ENCODE results near the gene RPTOR.

The RPTOR gene

DNA sequence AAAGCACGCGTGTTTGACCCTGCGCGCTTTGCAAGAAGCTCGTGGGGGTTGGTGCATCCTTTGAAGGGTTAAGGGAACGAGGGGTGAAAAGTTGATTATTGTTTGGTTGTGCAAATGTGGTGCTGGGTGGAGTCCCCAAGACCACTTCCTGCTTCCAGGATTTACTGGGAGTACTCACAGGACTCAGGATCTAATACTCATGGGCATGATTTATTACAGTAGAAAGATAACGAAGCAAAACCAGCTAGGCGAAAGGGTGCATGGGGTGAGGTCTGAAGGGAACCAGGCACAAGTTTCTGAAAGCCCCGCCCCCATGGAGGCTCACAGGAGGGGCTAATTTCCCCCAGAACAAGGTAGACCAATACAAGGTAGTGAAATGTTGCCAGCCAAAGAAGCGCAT is 58.8 kb downstream of the RPTOR start:
- CTCF ChIA-PET: interaction anchor here (1.1 kb wide), 2 partner anchors 46 to 48 kb away, joined by 4 to 7 read pairs; no protein-coding TSS in a partner anchor
- H3K9me3 ChIP-seq (ENCODE audit: control insufficient read depth, insufficient read depth, low read depth, low read length): no peaks in the 10 kb centered on the region

DNA sequence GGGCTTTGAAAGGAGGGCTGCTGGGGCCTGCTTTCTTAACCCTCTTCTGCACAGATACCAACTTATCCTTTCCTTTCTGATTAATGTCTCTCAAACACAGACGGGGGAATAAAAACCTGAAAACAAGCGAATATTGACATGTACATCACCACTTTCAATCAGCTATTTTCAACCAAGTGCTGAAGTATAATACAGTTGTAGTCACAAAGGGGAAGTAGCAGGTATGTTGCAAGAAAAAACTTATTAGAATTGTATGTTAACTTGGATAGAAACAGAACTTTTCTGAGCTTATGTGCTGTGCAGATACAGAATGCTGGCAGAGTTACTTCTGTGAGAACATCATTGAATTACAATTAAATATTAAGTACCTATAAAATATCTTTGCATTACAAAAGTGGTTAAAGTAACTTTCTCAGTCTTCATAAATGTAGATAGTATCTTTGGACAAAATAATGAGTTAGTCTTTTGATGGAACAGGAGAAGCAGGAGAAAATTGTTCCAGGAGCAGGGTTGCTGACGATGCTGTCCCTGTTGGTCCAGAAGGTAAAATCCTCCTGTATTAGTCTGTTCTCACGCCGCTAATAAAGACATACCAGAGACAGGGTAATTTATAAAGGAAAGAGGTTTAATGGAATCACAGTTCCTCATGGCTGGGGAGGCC is 59.5 kb downstream of the RPTOR start:
- Histone ChIP-seq H3K4me1 (ENCODE audit: control insufficient read depth, insufficient read depth, low read length) (peaks cover 22% of the 10 kb centered on the region), H3K9me3 (ENCODE audit: control insufficient read depth, insufficient read depth, low read depth, low read length) (no peaks in the 10 kb centered on the region), H3K4me3 (ENCODE audit: low read depth, low read length) (no peak overlapping the region), H3K27ac (ENCODE audit: extremely low read depth, low read depth, low read length) (no peak overlapping the region), H3K36me3 (ENCODE audit: control insufficient read depth in 2 of 2, insufficient read depth in 1 of 2, low read length in 2 of 2) (no peaks in the 10 kb centered on the region)
- ChIA-PET CTCF (interaction anchor here (0.6 to 1.1 kb wide), 4 partner anchors 46 to 989 kb away, joined by 3 to 7 read pairs (median 4); no protein-coding TSS in a partner anchor), POLR2A (interaction anchor here (0.6 kb wide), 1 partner anchor 385 kb away, joined by 3 read pairs; no protein-coding TSS in a partner anchor)
- TF ChIP-seq ZNF707 (tag by site-specific recombination; IDR thresholded peaks at IDR 0.05): peak; percentile 91
- no peak for TF ChIP-seq ZNF169 (tag by site-specific recombination; IDR thresholded peaks at IDR 0.05)

More for the DNA sequence above, 58.8 kb downstream of the RPTOR start:
- TF ChIP-seq, protein P1, sequence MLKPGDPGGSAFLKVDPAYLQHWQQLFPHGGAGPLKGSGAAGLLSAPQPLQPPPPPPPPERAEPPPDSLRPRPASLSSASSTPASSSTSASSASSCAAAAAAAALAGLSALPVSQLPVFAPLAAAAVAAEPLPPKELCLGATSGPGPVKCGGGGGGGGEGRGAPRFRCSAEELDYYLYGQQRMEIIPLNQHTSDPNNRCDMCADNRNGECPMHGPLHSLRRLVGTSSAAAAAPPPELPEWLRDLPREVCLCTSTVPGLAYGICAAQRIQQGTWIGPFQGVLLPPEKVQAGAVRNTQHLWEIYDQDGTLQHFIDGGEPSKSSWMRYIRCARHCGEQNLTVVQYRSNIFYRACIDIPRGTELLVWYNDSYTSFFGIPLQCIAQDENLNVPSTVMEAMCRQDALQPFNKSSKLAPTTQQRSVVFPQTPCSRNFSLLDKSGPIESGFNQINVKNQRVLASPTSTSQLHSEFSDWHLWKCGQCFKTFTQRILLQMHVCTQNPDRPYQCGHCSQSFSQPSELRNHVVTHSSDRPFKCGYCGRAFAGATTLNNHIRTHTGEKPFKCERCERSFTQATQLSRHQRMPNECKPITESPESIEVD (tag by site-specific recombination; IDR thresholded peaks at IDR 0.05): no peak
- TF ChIP-seq, protein P2, sequence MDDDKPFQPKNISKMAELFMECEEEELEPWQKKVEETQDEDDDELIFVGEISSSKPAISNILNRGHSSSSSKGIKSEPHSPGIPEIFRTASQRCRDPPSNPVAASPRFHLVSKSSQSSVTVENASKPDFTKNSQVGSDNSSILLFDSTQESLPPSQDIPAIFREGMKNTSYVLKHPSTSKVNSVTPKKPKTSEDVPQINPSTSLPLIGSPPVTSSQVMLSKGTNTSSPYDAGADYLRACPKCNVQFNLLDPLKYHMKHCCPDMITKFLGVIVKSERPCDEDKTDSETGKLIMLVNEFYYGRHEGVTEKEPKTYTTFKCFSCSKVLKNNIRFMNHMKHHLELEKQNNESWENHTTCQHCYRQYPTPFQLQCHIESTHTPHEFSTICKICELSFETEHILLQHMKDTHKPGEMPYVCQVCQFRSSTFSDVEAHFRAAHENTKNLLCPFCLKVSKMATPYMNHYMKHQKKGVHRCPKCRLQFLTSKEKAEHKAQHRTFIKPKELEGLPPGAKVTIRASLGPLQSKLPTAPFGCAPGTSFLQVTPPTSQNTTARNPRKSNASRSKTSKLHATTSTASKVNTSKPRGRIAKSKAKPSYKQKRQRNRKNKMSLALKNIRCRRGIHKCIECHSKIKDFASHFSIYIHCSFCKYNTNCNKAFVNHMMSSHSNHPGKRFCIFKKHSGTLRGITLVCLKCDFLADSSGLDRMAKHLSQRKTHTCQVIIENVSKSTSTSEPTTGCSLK (tag by site-specific recombination; IDR thresholded peaks at IDR 0.05): no peak
- TF ChIP-seq ZNF416 (tag by site-specific recombination; IDR thresholded peaks at IDR 0.05) (no peak), SP3 (tag by site-specific recombination; IDR thresholded peaks at IDR 0.05) (no peak), ZNF138 (tag by site-specific recombination; IDR thresholded peaks at IDR 0.05; ENCODE audit: borderline replicate concordance) (no peak), ZNF677 (tag by site-specific recombination; IDR thresholded peaks at IDR 0.05) (no peak), ZNF548 (tag by site-specific recombination; IDR thresholded peaks at IDR 0.05) (no peak), ZNF777 (tag by site-specific recombination; IDR thresholded peaks at IDR 0.05; ENCODE audit: borderline replicate concordance) (no peak), ZFP37 (tag by site-specific recombination; IDR thresholded peaks at IDR 0.05) (no peak), ZNF701 (tag by site-specific recombination; IDR thresholded peaks at IDR 0.05) (no peak), ZNF544 (tag by site-specific recombination; IDR thresholded peaks at IDR 0.05) (no peak), ZNF202 (tag by site-specific recombination; IDR thresholded peaks at IDR 0.05; ENCODE audit: borderline replicate concordance) (no peak), ZSCAN30 (tag by site-specific recombination; IDR thresholded peaks at IDR 0.05) (no peak), SALL2 (tag by site-specific recombination; IDR thresholded peaks at IDR 0.05; ENCODE audit: borderline replicate concordance) (no peak)
- TF ChIP-seq, protein P3, sequence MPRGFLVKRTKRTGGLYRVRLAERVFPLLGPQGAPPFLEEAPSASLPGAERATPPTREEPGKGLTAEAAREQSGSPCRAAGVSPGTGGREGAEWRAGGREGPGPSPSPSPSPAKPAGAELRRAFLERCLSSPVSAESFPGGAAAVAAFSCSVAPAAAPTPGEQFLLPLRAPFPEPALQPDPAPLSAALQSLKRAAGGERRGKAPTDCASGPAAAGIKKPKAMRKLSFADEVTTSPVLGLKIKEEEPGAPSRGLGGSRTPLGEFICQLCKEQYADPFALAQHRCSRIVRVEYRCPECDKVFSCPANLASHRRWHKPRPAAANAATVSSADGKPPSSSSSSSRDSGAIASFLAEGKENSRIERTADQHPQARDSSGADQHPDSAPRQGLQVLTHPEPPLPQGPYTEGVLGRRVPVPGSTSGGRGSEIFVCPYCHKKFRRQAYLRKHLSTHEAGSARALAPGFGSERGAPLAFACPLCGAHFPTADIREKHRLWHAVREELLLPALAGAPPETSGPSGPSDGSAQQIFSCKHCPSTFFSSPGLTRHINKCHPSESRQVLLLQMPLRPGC (tag by site-specific recombination; IDR thresholded peaks at IDR 0.05): no peak
- TF ChIP-seq, protein P4, sequence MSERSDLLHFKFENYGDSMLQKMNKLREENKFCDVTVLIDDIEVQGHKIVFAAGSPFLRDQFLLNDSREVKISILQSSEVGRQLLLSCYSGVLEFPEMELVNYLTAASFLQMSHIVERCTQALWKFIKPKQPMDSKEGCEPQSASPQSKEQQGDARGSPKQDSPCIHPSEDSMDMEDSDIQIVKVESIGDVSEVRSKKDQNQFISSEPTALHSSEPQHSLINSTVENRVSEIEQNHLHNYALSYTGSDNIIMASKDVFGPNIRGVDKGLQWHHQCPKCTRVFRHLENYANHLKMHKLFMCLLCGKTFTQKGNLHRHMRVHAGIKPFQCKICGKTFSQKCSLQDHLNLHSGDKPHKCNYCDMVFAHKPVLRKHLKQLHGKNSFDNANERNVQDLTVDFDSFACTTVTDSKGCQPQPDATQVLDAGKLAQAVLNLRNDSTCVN (tag by site-specific recombination; optimal IDR thresholded peaks at IDR 0.05): no peak
- Histone ChIP-seq H3K36me3 (ENCODE audit: control insufficient read depth in 2 of 2, insufficient read depth in 1 of 2, low read length in 2 of 2) (no peaks in the 10 kb centered on the region), H3K27ac (ENCODE audit: extremely low read depth, low read depth, low read length) (no peak overlapping the region), H3K4me3 (ENCODE audit: low read depth, low read length) (no peak overlapping the region), H3K4me1 (ENCODE audit: control insufficient read depth, insufficient read depth, low read length) (peaks cover 24% of the 10 kb centered on the region)
- POLR2A ChIA-PET: no interaction called here
